ENCODE measurements around the gene MBD3L3. TPM values are rescaled to one million over a fixed set of nuclear protein-coding genes. Genes with fewer than 3 reads are reported as not detected.

The MBD3L3 gene
- total RNA-seq, 1 experiment from 2014 or later: not detected

Other genes starting within 250 kb of the MBD3L3 start
- gene ADGRE1, start 171.1 kb downstream of the MBD3L3 start, total RNA-seq (2014; rRNA removed; shearing (Covaris generic)): 6.6 and 7.2 TPM in 2 replicates
- gene MBD3L2B, start 37.2 kb downstream of the MBD3L3 start, total RNA-seq (2014; rRNA removed; shearing (Covaris generic)): not detected in 2 replicates
- not detected in 2 replicates for gene MBD3L5, start 28.1 kb downstream of the MBD3L3 start, total RNA-seq (2014; rRNA removed; shearing (Covaris generic))
- gene MBD3L4, start 18.5 kb downstream of the MBD3L3 start, total RNA-seq (2014; rRNA removed; shearing (Covaris generic)): not detected in 2 replicates
- not detected in 2 replicates for gene MBD3L2, start 9.4 kb downstream of the MBD3L3 start, total RNA-seq (2014; rRNA removed; shearing (Covaris generic))
- gene ZNF557, start 11.0 kb upstream of the MBD3L3 start, total RNA-seq (2014; rRNA removed; shearing (Covaris generic)): 9.4 and 10.5 TPM in 2 replicates
- gene INSR, start 235.7 kb upstream of the MBD3L3 start, total RNA-seq (2014; rRNA removed; shearing (Covaris generic)): 0.49 and 0.72 TPM in 2 replicates

All from RPMI7951 (cell line).